Progenitor cell of endocrine pancreas (in vitro differentiated cells): ENCODE data around the gene CPNE4. TPM values are rescaled to one million over a fixed set of nuclear protein-coding genes. Genes with fewer than 3 reads are reported as not detected.

Experiments used
- DNase-seq: peaks from one replicate; pipeline ENCODE4 v3.0.0; 2021; ENCODE audit warnings: low spot score; ENCODE audit not compliant: unreplicated experiment
- H3K27ac Mint-ChIP-seq: 2 replicates; pipeline ENCODE4 v1.8.0; 2021; ENCODE audit warnings: mild to moderate bottlenecking, moderate library complexity, mixed read lengths
- H3K27me3 Mint-ChIP-seq: 2 replicates; pipeline ENCODE4 v1.8.0; 2021; ENCODE audit warnings: mixed read lengths
- H3K36me3 Mint-ChIP-seq: 2 replicates; pipeline ENCODE4 v1.8.0; 2022; ENCODE audit warnings: mixed read lengths; ENCODE audit not compliant: insufficient read depth
- H3K4me1 Mint-ChIP-seq: 2 replicates; pipeline ENCODE4 v1.8.0; 2021; ENCODE audit warnings: low read depth, mixed read lengths
- H3K4me3 Mint-ChIP-seq: 2 replicates; pipeline ENCODE4 v1.8.0; 2021; ENCODE audit warnings: low read depth, mild to moderate bottlenecking, moderate library complexity, mixed read lengths
- H3K9me3 Mint-ChIP-seq: 2 replicates; pipeline ENCODE4 v1.8.0; 2021; ENCODE audit warnings: low read depth, mixed read lengths
- CTCF ChIP-seq: fragments of 200-600 bp; sonication (generic); IDR thresholded peaks from one replicate; pipeline ENCODE4 v1.5.0; 2021; ENCODE audit warnings: antibody characterized with exemption, mild to moderate bottlenecking; ENCODE audit not compliant: unreplicated experiment
- total RNA-seq: library from RNA; stranded (reverse); gene quantifications from 2 replicates; pipeline ENCODE4 v1.2.1, GENCODE V29; 2021

CPNE4 gene
- total RNA-seq, 1 donor from 2014 or later, result 5.5 TPM

GRCh38 chr3:131812433-131812832 is 222.4 kb downstream of the CPNE4 start:
- Mint-ChIP-seq H3K4me1 (peaks cover 8% of the 10 kb centered on the region), H3K4me3 (no peak overlapping the region), H3K36me3 (no peaks in the 10 kb centered on the region), H3K9me3 (no peaks in the 10 kb centered on the region), H3K27me3 (no peaks in the 10 kb centered on the region), H3K27ac (no peak overlapping the region)
- DNase-seq, result no peak
- no peak for TF ChIP-seq CTCF

- Mint-ChIP-seq H3K4me1 (peaks cover 8% of the 10 kb centered on the region), H3K27ac (no peak overlapping the region)
- no peak for TF ChIP-seq CTCF
Measured at GRCh38 chr3:131811481-131811880, 223.3 kb downstream of the CPNE4 start.

GRCh38 chr3:131807822-131808221 is 227.0 kb downstream of the CPNE4 start:
- no peak overlapping the region for H3K27ac Mint-ChIP-seq
- peaks cover 3% of the 10 kb centered on the region for H3K27me3 Mint-ChIP-seq
- TF ChIP-seq CTCF, result no peak
- H3K4me3 Mint-ChIP-seq, result no peak overlapping the region
- H3K4me1 Mint-ChIP-seq, result peaks cover 18% of the 10 kb centered on the region
- H3K36me3 Mint-ChIP-seq, result no peaks in the 10 kb centered on the region
- no peaks in the 10 kb centered on the region for H3K9me3 Mint-ChIP-seq
- DNase-seq, result no peak

More at GRCh38 chr3:131811481-131811880, 223.3 kb downstream of the CPNE4 start:
- DNase-seq, result no peak
- peaks cover 3% of the 10 kb centered on the region for H3K27me3 Mint-ChIP-seq
- no peak overlapping the region for H3K4me3 Mint-ChIP-seq
- no peaks in the 10 kb centered on the region for H3K36me3 Mint-ChIP-seq
- H3K9me3 Mint-ChIP-seq, result no peaks in the 10 kb centered on the region

- Mint-ChIP-seq H3K36me3 (no peaks in the 10 kb centered on the region), H3K4me3 (no peak overlapping the region), H3K9me3 (no peaks in the 10 kb centered on the region), H3K27me3 (peaks cover 8% of the 10 kb centered on the region), H3K27ac (no peak overlapping the region), H3K4me1 (peaks cover 10% of the 10 kb centered on the region)
- no peak for DNase-seq
- TF ChIP-seq CTCF, result no peak
Measured at GRCh38 chr3:131806736-131807135, 228.1 kb downstream of the CPNE4 start.

- no peak for TF ChIP-seq CTCF
- H3K27ac Mint-ChIP-seq, result no peak overlapping the region
- H3K9me3 Mint-ChIP-seq, result no peaks in the 10 kb centered on the region
- DNase-seq, result no peak
- no peaks in the 10 kb centered on the region for H3K36me3 Mint-ChIP-seq
- no peak overlapping the region for H3K4me3 Mint-ChIP-seq
- H3K27me3 Mint-ChIP-seq, result peaks cover 8% of the 10 kb centered on the region
- H3K4me1 Mint-ChIP-seq, result peaks cover 10% of the 10 kb centered on the region
Measured at GRCh38 chr3:131804565-131805133, 230.2 kb downstream of the CPNE4 start.
